Trophoblast cell (in vitro differentiated cells and primary cell): ENCODE measurements around the gene PCSK6.
A peak's percentile ranks its signal among the peaks of the same experiment; 100 is the strongest.

Experiments used
- DNase-seq, 2 donors: peaks; one replicate each; pipeline ENCODE4 v3.0.0-alpha.2; 2016
- H2AFZ ChIP-seq: 2 replicates; pipeline ENCODE4 v1.6.1; 2013; ENCODE audit warnings: low read length, moderate library complexity, mild to moderate bottlenecking; ENCODE audit not compliant: insufficient read depth, poor library complexity
- H2AK5ac ChIP-seq: 2 replicates; pipeline ENCODE4 v1.6.1; 2013; ENCODE audit warnings: mild to moderate bottlenecking, low read length
- H2BK120ac ChIP-seq: 2 replicates; pipeline ENCODE4 v1.6.1; 2013; ENCODE audit warnings: low read length, mild to moderate bottlenecking, moderate library complexity; ENCODE audit not compliant: insufficient read depth, poor library complexity
- H2BK12ac ChIP-seq: 2 replicates; pipeline ENCODE4 v1.6.1; 2013; ENCODE audit warnings: mild to moderate bottlenecking, low read length, moderate library complexity
- H2BK5ac ChIP-seq: 2 replicates; pipeline ENCODE4 v1.6.1; 2013; ENCODE audit warnings: low read length, low read depth, moderate library complexity, mild to moderate bottlenecking; ENCODE audit not compliant: poor library complexity
- H3K14ac ChIP-seq: 2 replicates; pipeline ENCODE4 v1.6.1; 2013; ENCODE audit warnings: mild to moderate bottlenecking, low read length
- H3K18ac ChIP-seq: 2 replicates; pipeline ENCODE4 v1.6.1; 2013; ENCODE audit warnings: mild to moderate bottlenecking, low read length
- H3K23ac ChIP-seq: 2 replicates; pipeline ENCODE4 v1.6.1; 2013; ENCODE audit warnings: low read length
- H3K27ac ChIP-seq: 2 replicates; pipeline ENCODE4 v1.5.1; 2013; ENCODE audit warnings: low read depth, mild to moderate bottlenecking, inconsistent platforms, low read length, moderate library complexity
- H3K27me3 ChIP-seq: 2 replicates; pipeline ENCODE4 v1.6.1; 2013; ENCODE audit warnings: inconsistent platforms, mild to moderate bottlenecking, low read length, moderate library complexity; ENCODE audit not compliant: insufficient read depth
- H3K36me3 ChIP-seq, 2 experiments: 1 replicate in 1 of 2; 2 replicates in 1 of 2; pipeline ENCODE4 v1.6.1; 2013; ENCODE audit warnings: low read length in 2 of 2, mild to moderate bottlenecking in 2 of 2, moderate library complexity in 1 of 2; ENCODE audit not compliant: insufficient read depth in 2 of 2, control insufficient read depth in 1 of 2
- H3K4ac ChIP-seq: 2 replicates; pipeline ENCODE4 v1.6.1; 2013; ENCODE audit warnings: low read depth, mild to moderate bottlenecking, low read length, moderate library complexity
- H3K4me1 ChIP-seq, 2 experiments: 1 replicate in 1 of 2; 2 replicates in 1 of 2; pipeline ENCODE4 v1.6.1; 2013; ENCODE audit warnings: low read length in 2 of 2, mild to moderate bottlenecking in 2 of 2, moderate library complexity in 1 of 2; ENCODE audit not compliant: insufficient read depth in 2 of 2, control insufficient read depth in 1 of 2
- H3K4me2 ChIP-seq: 2 replicates; pipeline ENCODE4 v1.6.1; 2013; ENCODE audit warnings: inconsistent platforms, mild to moderate bottlenecking, low read length, moderate library complexity
- H3K4me3 ChIP-seq: 2 replicates; pipeline ENCODE4 v1.5.1; 2013; ENCODE audit warnings: mild to moderate bottlenecking, low read depth, low read length, inconsistent platforms
- H3K79me1 ChIP-seq: one replicate; pipeline ENCODE4 v1.6.1; 2013; ENCODE audit warnings: low read length
- H3K79me2 ChIP-seq: 2 replicates; pipeline ENCODE4 v1.6.1; 2013; ENCODE audit warnings: low read length, mild to moderate bottlenecking; ENCODE audit not compliant: control insufficient read depth, insufficient read depth, poor library complexity
- H3K9ac ChIP-seq: 2 replicates; pipeline ENCODE4 v1.6.1; 2013; ENCODE audit warnings: mild to moderate bottlenecking, low read length
- H3K9me3 ChIP-seq: 2 replicates; pipeline ENCODE4 v1.6.1; 2013; ENCODE audit warnings: low read depth, mild to moderate bottlenecking, control low read depth, inconsistent platforms, low read length; ENCODE audit not compliant: insufficient read depth
- H4K12ac ChIP-seq: 2 replicates; pipeline ENCODE4 v1.6.1; 2013; ENCODE audit warnings: low read depth, mild to moderate bottlenecking, low read length, moderate library complexity
- H4K8ac ChIP-seq: 2 replicates; pipeline ENCODE4 v1.6.1; 2013; ENCODE audit warnings: low read depth, mild to moderate bottlenecking, low read length, moderate library complexity
- H4K91ac ChIP-seq: one replicate; pipeline ENCODE4 v1.6.1; 2013; ENCODE audit warnings: low read depth, mild to moderate bottlenecking, low read length, moderate library complexity
- WGBS: extraction: QIAGEN DNeasy Blood & Tissue Kit; methylation state at CpG from one replicate; pipeline ENCODE4 v1.1.7; 2013; ENCODE audit warnings: missing lambda C conversion rate; ENCODE audit not compliant: insufficient read length, insufficient coverage; ENCODE audit errors: extremely low coverage; 5-methylcytosine and 5-hydroxymethylcytosine counted together

The PCSK6 gene

GRCh38 chr15:101509279-101509678 lies 19.8 kb upstream of the PCSK6 start:
- no peak overlapping the region for H2BK120ac ChIP-seq
- no peak overlapping the region for H3K9ac ChIP-seq
- no peaks in the 10 kb centered on the region for H3K79me2 ChIP-seq
- no peaks in the 10 kb centered on the region for H3K27me3 ChIP-seq
- no peaks in the 10 kb centered on the region for H3K36me3 ChIP-seq
- H3K4ac ChIP-seq, result no peak overlapping the region
- H3K9me3 ChIP-seq, result no peaks in the 10 kb centered on the region
- H2BK5ac ChIP-seq, result no peak overlapping the region
- H4K12ac ChIP-seq, result no peak overlapping the region
- no peak overlapping the region for H3K18ac ChIP-seq
- H4K8ac ChIP-seq, result no peak overlapping the region
- H3K79me1 ChIP-seq, result no peaks in the 10 kb centered on the region
- H2AFZ ChIP-seq, result no peak overlapping the region
- H3K27ac ChIP-seq, result no peak overlapping the region
- no peak overlapping the region for H3K4me3 ChIP-seq
- H2AK5ac ChIP-seq, result no peak overlapping the region
- no CpG with 5 or more reads among the region's 6 CpGs for WGBS
- no peak overlapping the region for H3K23ac ChIP-seq
- H3K14ac ChIP-seq, result no peak overlapping the region
- H3K4me2 ChIP-seq, result no peak overlapping the region
- DNase-seq, result no peak
- H2BK12ac ChIP-seq, result no peak overlapping the region
- no peaks in the 10 kb centered on the region for H3K4me1 ChIP-seq
- no peak overlapping the region for H4K91ac ChIP-seq

GRCh38 chr15:101506491-101506890 lies 17.0 kb upstream of the PCSK6 start:
- no peaks in the 10 kb centered on the region for H3K79me2 ChIP-seq
- no peak overlapping the region for H2BK5ac ChIP-seq
- no peaks in the 10 kb centered on the region for H3K36me3 ChIP-seq
- no peak overlapping the region for H3K9ac ChIP-seq
- H3K4me3 ChIP-seq, result no peak overlapping the region
- H2BK120ac ChIP-seq, result no peak overlapping the region
- no peaks in the 10 kb centered on the region for H3K9me3 ChIP-seq
- no peak overlapping the region for H3K27ac ChIP-seq
- no peak for DNase-seq
- no peak overlapping the region for H4K91ac ChIP-seq
- H4K8ac ChIP-seq, result no peak overlapping the region
- WGBS, result no CpG with 5 or more reads among the region's 8 CpGs
- peak overlapping the region; percentile 54 for H2AK5ac ChIP-seq
- H3K79me1 ChIP-seq, result no peaks in the 10 kb centered on the region
- no peak overlapping the region for H2BK12ac ChIP-seq
- no peak overlapping the region for H3K18ac ChIP-seq
- no peak overlapping the region for H4K12ac ChIP-seq
- H2AFZ ChIP-seq, result no peak overlapping the region
- no peak overlapping the region for H3K4me2 ChIP-seq
- peaks cover 16 to 17% of the 10 kb centered on the region in 2 experiments for H3K4me1 ChIP-seq
- H3K14ac ChIP-seq, result no peak overlapping the region
- H3K27me3 ChIP-seq, result no peaks in the 10 kb centered on the region
- H3K4ac ChIP-seq, result no peak overlapping the region
- no peak overlapping the region for H3K23ac ChIP-seq

GRCh38 chr15:101505610-101506337 lies 16.3 kb upstream of the PCSK6 start:
- H3K27ac ChIP-seq, result no peak overlapping the region
- H3K4me1 ChIP-seq, result peaks cover 22 to 23% of the 10 kb centered on the region in 2 experiments
- no peak overlapping the region for H2BK12ac ChIP-seq
- H3K4me3 ChIP-seq, result no peak overlapping the region
- H3K36me3 ChIP-seq, result no peaks in the 10 kb centered on the region
- no peak overlapping the region for H2AFZ ChIP-seq
- no peak overlapping the region for H3K9ac ChIP-seq
- H3K18ac ChIP-seq, result no peak overlapping the region
- no peak for DNase-seq
- no peak overlapping the region for H4K12ac ChIP-seq
- H4K8ac ChIP-seq, result no peak overlapping the region
- H3K27me3 ChIP-seq, result no peaks in the 10 kb centered on the region
- no peaks in the 10 kb centered on the region for H3K9me3 ChIP-seq
- no peak overlapping the region for H3K23ac ChIP-seq
- H2AK5ac ChIP-seq, result no peak overlapping the region
- no peak overlapping the region for H3K4ac ChIP-seq
- no CpG with 5 or more reads among the region's 18 CpGs for WGBS
- H4K91ac ChIP-seq, result no peak overlapping the region
- H3K79me1 ChIP-seq, result no peaks in the 10 kb centered on the region
- H3K79me2 ChIP-seq, result no peaks in the 10 kb centered on the region
- H2BK120ac ChIP-seq, result no peak overlapping the region
- H2BK5ac ChIP-seq, result no peak overlapping the region
- no peak overlapping the region for H3K14ac ChIP-seq
- H3K4me2 ChIP-seq, result no peak overlapping the region

GRCh38 chr15:101504866-101505609 lies 15.5 kb upstream of the PCSK6 start:
- Histone ChIP-seq H3K9ac (no peak overlapping the region), H3K4me2 (no peak overlapping the region), H2AFZ (no peak overlapping the region), H2BK12ac (no peak overlapping the region), H4K12ac (no peak overlapping the region), H3K79me1 (no peaks in the 10 kb centered on the region), H3K9me3 (no peaks in the 10 kb centered on the region), H4K8ac (no peak overlapping the region), H2AK5ac (no peak overlapping the region), H2BK120ac (no peak overlapping the region), H3K23ac (no peak overlapping the region), H3K14ac (no peak overlapping the region), H3K27ac (no peak overlapping the region), H3K4me3 (no peak overlapping the region), H2BK5ac (no peak overlapping the region), H3K27me3 (no peaks in the 10 kb centered on the region), H3K4ac (no peak overlapping the region), H3K4me1 (peaks cover 23 to 25% of the 10 kb centered on the region in 2 experiments), H3K79me2 (no peaks in the 10 kb centered on the region), H3K18ac (no peak overlapping the region), H3K36me3 (no peaks in the 10 kb centered on the region), H4K91ac (no peak overlapping the region)
- WGBS, result no CpG with 5 or more reads among the region's 17 CpGs
- DNase-seq, result peak in 1 of 2 donors; percentile 59
